GM18867 (cell line): ENCODE data around the gene FAM98A.

Source experiments
- ATAC-seq: cut with Tn5 transposase; IDR thresholded peaks from one replicate; pipeline ENCODE4 v1.9.1; 2021; ENCODE audit warnings: mild to moderate bottlenecking, moderate library complexity; ENCODE audit not compliant: unreplicated experiment

FAM98A gene

DNA sequence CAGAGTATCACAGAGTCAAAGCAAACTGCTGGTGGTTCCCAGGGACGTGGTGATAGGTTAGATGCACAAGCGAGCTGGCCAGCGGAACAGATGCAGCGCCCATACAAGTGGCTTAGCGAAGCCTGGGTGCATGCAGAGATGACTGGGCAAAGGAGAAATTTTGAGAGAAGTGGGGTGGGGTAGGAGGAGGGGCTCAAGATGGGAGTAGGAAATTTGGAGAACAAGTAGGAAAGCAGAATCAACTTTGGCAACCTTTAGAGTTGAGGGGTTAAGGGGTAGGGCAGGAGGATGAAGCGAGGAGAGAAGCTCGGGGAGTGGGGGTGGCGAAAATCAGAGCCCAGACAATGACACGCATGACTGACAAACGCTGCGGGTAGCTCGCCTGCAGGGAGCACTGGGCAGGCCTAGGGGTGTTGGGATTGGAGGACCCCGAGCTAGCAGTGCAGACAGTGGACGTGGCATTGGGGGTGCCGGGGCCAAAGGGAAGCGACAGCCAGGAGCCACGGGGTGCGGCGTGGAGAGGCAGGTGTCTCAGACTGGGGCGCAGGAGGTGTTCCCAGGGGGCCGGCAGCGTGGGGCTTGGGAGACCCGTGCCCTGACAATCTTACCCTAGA is 431 bp downstream of the FAM98A start:
- peak; percentile 45 for ATAC-seq

DNA sequence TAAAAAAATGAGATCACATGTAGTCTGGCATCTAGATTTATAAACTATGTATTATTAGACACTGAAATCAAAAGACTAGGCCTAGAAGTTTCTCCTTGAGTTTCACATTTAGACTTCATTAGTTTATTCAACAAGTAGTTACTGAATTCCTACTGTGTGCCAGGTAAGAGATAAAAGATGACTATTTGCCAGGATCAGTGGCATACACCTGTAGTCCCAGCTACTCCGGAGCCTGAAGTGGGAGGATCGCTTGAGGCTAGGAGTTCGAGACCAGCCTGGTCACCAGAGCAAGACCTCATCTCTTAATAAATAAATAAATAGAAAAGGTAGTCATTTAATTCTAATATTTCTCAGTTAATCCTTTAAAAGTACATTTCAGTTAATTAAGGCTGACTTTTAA is 2.1 kb downstream of the FAM98A start:
- no peak for ATAC-seq

DNA sequence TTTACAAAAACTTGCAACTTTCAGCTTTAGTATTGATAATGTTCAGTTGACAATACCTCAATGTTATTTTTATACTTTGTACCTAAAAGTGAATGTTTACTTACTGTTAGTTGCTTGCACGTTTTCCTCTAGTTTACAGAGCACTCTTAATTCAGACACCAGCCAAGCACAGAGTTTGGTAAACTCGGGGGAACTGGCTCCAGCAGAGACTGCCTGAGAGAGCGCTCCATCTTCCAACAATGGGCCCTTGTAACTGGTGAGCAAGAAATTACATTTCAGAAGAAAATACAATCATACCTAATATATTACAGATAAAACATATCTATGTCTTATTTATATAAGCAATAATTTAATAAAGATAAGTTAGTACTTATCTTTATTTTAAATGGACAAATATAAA is 3.7 kb downstream of the FAM98A start:
- no peak for ATAC-seq

DNA sequence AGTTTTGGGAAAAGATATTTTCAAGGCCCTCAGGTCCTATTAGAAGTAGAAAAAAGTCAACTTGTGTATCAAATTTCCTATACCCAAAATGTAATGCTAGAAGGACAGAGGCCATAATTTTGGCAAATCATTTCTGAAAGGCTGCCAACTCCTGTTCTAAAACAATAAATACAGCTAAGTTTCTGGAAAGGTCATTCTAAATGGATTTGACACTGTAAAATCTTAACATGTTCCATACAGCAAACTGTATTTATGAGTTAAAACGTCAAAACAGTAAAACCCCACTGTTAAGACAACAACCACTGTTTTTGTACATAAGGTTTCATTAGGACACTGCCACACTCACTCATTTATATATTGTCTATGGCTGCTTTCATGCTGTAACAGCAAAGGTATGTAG is 9.7 kb downstream of the FAM98A start:
- ATAC-seq, result no peak

DNA sequence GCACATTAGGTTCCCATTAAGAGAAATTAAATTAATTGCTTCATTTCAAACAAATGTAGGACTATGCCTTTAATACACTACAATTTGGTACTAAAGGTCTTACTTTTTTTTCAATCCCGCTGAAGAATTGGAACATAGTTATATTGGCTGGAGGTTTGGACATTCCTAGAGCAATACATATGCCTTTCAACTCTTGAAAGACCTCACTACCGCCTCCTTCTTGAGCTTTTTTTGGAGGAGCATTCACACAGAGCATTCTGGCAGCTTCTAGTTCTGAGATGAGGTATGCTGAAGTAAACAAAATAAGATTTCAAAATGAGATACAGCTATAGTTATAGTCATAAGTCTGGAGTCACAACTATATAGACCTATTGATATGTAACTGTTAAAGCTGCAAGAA is 10.9 kb downstream of the FAM98A start:
- ATAC-seq, result no peak

DNA sequence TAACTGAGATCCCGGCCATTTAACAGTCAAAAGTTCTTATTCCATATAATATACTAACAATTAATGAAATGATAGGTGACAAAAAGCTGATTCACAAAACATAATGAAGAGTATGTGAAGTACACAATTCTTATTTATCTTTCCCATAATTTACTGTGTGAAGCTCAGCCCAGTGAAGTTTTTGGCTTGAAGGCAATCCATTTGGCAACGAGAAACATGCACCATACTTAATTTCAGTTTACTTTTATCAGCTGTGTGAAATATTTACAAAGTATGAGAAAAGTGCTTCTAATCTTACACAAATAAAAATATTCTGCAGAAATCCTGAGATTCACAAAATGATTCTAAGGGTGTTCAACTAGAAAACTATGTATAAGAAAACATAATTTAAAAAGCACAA is 12.3 kb downstream of the FAM98A start:
- no peak for ATAC-seq

DNA sequence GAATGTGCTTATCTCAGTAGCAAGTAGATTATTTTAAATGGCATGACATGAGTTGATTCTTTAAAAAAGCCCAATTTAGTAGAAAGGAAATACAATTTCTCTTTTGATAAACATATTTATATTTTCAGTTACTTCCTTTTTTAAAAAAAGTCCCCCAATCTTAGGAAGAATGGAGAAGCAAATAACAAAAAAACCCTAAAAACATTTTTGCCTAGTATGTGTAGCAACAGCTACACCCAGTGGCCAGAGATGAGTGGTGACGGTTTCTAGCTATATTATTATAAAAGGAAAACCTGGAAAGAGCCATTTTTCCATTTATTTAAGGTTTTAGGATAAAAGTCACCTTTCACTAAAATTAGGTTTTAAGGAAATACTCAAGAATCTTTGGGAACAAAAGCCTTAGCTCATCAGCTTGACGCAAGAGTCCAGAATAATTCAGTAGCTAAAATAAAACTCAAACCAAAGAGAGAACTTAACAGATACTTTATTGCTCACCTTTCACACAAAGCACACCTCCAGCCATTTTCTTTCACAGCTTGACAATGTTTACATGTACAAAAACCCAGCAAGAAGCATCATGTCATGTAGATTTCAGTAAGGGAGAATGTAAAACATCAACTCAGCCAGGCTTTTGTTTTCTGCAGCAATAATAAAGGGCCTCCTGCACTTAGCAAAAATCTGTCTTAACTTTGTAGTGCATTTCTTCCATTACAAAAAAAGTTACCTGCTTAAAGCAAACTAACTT is 15.7 kb downstream of the FAM98A start:
- peak; percentile 60 for ATAC-seq

DNA sequence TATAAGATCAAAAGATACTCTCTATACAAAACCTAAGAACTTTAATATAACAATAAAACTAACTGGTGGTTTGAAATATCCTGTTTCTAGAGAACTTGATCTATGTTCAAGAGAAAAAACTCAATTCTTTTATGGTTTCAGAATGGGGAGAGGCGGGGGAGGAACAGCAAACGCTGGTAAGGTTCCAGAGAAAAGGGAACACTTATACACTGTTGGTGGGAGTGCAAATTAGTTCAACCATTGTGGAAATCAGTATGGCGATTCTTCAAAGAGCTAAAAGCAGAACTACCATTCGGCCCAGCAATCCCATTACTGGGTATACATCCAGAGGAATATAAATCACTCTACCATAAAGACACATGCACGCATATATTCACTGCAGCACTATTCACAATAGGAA is 17.2 kb downstream of the FAM98A start:
- ATAC-seq, result no peak

DNA sequence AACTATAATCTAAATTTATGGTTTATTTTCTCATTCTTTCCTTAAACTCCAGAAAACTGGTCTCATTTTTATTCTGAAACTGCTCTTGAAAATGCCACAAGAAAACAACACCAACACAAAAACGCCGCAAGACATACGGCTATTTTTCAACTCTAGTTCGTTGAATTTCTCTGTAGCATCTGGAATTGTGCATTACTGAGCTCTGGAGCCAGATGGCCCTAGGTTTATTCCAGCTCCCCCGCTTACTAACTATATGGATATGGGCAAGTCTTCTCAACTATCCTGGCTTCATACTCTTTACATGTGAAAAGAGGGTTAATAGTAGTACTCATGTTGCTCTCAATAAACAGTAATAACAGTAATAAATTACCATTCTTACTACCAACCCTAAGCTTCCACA is 19.9 kb downstream of the FAM98A start:
- no peak for ATAC-seq

DNA sequence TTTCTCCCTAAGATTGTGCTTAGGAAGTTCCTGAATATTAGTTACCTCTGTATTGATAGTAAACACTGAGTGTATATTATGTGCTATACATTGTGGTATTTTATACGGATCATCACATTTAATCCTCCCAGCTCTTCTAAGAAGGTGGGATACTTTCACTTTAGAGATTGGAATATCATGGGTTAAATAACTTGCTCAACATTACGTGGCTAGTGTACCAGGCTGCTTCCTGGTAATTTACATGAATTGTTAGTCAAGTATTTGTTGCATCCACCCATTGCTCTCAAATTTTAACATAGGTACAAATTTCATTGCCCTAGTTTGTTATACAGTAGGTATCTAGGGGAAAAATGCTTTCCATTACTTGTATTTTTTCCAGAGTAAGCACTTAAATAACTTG is 21.4 kb downstream of the FAM98A start:
- ATAC-seq, result no peak

DNA sequence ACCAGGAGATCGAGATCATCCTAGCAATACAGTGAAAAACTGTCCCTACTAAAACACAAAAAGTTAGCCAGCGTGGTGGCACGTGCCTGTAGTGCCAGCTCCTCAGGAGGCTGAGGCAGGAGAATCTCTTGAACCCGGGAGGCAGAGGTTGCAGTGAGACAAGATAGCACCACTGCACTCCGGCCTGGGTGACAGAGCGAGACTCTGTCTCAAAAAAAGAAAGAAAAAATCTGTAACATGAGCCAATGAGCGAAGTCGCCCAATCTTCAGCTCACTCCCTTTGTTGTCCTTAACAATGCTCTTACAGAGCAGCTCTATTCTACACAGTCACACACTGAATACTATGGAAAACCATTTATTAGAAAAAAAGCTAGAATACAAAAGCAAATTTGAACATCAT is 22.0 kb downstream of the FAM98A start:
- ATAC-seq, result no peak

DNA sequence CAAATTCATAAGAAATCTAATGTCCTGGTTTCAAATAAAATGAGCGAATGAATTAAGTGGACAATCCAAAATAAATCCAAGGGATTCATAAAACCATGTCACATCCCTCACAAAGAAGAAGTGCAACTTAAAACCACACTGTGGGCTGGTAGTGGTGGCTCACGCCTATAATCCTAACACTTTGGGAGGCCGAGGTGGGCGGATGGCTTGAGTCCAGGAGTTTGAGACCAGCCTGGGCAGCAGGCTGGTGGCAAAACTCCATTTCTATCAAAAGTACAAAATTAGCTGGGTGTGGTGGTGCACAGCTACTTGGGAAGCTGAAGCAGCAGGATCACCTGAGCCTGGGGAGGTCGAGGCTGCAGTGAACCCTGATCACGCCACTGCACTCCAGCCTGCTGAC is 25.4 kb downstream of the FAM98A start:
- ATAC-seq, result no peak

DNA sequence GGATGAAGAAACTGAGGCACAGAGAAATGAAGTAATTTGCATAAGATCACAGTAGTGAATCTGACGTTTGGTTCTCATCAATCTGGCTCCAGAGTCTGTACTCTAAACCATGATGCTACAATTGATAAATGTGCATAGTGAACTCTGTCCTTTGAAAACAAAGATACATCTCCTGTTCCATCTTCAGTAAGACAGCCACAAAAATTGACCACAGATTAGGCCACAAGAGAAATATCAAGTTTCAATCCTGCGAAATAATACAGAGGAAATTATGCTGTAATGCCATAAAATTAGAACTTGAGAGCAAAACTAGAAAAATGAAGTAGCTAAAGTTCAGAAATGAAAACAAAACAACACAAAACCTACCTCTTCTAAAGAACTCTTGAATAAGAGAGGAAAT is 28.4 kb downstream of the FAM98A start:
- ATAC-seq, result no peak

DNA sequence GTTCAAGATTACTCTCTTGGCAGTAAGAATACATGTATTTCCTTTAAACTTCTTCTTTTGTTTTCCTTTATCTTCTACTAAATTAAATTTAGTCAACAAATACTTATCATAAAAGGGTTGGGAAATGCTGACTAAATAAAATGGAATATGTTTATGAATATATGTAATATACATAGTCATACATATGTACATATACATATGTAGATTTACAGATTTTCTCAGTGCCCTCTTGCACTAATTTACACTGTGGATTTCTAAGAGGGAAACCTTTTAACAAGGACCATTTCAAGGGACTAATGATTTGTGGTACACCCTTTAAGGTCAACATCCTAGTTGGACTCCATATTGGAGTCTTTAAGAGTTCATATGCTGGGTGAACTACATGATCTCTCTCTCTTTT is 37.2 kb downstream of the FAM98A start:
- ATAC-seq, result no peak

DNA sequence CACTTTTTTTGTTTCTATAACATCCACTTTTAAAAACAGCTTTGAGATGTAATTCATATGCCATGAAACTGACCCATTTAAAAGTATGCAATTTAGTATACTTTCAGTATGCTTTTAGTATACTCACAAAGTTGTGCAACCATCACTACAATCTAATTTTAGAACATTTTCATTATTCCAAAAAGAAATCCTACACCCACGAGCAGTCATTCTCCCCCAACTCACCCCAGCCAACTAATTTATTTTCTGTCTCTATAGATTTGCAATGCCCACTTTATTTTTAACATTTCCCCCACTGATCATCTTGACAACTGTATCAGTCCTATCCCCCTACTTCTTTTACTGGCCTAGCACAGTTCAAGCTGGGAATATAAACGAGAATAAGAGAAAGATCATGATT is 39.1 kb downstream of the FAM98A start:
- no peak for ATAC-seq

DNA sequence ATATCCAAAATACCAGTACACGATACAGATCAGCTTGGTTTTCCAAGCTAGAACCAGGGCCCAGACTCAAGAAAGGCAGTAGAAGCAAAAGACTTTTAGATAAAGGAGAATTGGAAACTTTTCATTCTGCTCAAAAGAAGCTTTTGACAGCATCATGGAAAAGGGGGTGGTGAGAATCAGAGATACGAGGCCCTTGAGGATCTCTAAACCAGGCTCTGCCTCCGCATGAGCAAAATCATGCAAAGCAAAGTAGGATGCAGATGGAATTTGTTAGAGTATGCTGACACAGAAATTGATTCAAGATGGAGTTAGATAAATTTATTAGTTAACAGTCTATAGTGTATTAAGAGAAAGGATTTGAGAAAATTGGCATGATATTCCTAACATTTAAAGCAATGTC is 39.8 kb downstream of the FAM98A start:
- ATAC-seq, result no peak

DNA sequence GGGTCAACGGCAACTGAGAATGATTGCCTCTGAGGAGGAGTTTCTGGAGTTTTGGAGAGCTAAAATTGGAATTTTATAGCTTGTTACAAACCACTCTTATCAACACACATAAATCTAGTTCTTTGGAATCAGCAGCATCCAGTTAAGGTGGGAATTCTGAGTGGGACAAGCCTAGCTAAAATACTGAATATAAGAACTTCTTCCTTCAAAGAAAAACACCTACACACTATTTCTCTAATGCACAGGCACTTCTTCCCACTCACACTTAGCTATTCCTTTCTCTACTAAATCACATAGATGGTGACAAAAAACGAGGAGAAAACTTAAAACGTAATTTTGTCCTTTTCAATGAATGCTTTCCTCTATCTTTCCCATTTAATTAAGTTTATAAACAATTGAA is 43.4 kb downstream of the FAM98A start:
- ATAC-seq, result no peak

DNA sequence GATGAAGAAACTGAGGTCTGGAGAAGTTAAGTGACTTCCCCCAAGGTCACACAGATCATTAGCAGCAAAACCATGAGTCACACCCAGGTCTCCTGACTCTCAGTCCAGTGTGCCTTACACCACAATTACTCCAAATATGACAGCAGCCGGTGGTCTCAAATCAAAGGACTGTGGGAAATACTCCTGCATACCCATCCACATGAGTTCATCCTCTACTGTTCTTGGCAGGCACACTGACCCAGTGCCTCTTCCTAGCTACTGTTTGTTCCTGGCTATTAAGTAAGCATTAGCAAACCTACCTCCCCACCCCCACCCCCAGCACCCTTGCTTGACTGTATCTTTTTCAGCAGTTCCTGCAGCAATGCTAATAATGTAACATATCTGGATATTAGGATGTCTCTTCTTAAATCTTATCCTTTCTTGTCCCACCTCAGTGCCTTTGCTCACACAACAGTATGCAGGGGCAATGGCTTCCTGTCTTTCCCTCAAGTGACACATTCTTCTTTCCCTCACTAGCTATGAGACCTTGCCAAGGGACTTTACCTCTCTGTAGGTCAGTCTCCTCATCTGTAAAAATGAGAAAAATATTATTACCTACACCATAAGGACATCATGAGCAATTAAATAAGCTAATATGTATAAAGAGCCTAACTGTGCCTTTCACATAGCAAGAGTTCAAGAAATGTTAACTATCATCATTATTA is 46.2 kb downstream of the FAM98A start:
- ATAC-seq, result no peak

DNA sequence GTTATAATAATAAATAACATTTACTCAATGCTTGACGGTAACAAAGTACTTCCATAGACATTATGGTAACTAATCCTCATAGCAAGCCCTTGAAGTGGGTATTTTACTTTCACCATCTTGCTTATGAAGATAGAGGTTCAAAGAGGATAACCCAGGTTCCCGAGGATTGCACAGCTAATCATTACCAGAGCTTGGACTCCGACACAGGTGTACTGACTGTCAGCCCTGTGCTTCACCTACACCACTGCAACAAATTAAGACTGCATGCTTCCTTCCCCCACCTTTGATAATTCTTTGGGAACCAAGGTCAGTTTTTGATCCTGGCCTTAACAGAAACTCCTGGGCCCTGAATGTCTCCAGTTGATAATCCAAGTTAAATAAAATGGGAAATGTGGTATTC is 48.9 kb downstream of the FAM98A start:
- no peak for ATAC-seq

DNA sequence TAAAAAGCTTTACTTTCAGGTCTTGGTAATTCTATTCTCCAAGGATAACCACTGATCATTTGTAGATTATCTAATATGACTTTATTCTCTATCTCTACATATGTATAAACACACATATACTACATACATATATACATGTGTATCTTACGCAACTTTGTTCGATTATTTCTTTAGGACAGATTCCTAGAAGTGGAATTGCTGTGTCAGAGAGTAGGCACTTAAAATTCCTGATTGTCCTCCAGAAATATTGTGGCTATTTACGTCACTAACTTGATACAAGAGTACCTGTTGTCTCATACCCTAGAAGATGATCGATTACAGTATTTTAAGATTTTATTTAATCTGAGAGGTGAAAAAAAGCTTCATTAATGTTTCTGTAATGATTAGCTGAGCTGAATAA is 57.9 kb downstream of the FAM98A start:
- no peak for ATAC-seq

DNA sequence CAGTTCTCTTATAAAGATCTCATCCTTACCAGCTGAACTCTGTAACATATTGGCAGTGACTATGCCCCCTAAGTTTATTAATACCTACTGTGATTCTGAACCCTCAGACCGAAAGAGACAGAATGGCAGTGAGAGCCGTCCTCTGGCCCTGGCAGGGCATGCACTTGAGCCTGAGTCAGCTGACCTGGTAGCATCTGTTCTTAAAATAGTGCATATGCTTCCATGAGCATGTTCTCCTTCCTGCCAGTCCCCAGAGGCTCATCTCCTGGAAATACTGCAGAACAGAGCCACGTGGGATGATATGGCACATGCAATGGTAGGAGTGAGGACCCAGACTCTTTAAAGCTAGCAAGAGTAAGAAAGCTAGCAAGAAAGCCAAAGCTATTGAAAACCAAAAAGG is 63.7 kb downstream of the FAM98A start:
- ATAC-seq, result no peak
